NCI-H2196 (cell line): ENCODE measurements around the gene DRD2.

Source experiments
- DNase-seq: peaks from one replicate; lab custom pipeline; 2025; ENCODE audit not compliant: unreplicated experiment; lab: John Stamatoyannopoulos, UW

Gene DRD2

GRCh38 chr11:113447621-113448315 lies 27.4 kb downstream of the DRD2 start:
- DNase-seq, result no peak

DNA sequence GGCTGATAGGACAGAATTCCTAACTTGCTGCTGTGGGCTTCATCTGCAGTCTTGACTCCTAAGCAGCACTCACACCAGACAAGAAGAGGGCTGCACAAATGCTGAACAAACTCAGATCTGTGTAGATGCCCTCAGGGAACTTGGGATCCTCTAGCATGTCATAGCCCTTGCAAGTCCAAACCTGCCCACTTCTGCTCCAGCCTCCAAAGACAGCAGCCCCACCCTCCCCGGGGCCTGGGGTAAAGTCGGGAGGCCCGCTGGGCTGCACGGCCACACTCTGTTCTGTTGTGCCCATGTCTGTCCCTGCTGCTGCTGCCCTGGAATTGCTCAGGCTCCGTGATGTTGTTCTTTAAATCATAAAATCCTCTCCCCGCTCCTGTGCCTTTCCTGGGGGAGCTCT lies 28.3 kb downstream of the DRD2 start:
- no peak for DNase-seq

DNA sequence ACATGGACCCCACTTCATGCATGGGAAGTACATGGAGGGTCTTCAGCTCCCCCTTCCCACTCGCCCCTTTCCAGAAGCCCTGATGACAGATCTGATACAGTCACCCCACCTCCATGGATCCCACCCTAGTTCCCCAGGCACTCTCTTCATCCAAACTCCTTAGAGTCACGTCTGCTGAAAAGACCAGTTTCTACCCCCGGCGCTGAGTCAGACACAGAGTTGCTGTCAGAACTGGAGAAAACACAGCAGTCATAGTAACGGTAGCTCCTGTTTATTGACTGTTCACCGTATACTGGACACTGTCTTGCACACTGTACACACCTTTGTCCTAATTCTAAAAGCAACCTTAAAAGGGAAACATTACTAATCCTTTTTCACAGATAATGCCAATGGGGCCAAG lies 29.1 kb downstream of the DRD2 start:
- no peak for DNase-seq

DNA sequence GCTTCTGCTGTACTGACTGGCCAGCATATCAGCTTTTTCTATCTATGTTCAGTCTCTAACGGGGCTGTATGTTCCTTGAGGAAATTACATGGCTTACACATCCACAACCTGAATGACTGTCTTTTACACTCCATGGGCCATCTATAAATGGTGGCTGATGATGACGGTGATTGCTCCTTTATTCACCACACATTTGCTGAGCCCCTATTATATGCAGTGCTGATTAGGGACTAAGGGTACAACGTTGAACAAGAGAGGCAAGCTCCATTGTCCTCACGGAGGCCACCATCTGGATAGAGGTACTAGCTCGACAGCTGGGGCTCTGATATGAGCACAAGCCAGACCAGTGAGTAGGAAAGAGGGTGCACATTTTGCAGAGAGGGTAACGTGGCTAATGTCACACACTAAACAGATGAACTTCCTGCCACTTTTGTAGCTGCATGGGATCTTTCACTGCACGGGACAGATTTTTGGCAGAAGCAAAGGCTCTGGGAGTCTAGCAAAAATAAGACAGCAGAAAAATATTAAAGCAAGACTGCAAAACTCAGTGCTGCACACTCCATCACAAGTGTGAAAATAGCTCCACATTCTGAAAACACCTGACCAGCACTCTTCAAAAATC lies 30.6 kb downstream of the DRD2 start:
- no peak for DNase-seq

DNA sequence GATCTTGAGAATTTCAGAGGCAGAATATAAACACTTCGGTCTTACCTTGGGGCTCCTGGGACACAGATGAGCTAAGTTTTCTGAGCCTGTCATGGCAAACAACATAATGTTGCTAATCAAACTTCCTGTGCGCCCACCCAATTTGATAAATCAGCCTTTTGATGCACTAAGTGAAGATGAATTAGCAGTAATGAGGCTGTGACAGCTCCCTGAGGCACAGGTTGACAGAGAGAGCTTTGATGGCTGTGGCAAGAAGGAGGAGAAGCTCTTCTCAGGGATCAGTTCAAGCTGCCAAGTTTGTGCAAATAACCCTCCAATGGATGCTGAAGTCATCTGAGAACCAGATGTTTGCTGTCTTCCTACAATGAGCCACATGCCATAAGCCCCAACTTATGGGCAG lies 34.4 kb downstream of the DRD2 start:
- no peak for DNase-seq

DNA sequence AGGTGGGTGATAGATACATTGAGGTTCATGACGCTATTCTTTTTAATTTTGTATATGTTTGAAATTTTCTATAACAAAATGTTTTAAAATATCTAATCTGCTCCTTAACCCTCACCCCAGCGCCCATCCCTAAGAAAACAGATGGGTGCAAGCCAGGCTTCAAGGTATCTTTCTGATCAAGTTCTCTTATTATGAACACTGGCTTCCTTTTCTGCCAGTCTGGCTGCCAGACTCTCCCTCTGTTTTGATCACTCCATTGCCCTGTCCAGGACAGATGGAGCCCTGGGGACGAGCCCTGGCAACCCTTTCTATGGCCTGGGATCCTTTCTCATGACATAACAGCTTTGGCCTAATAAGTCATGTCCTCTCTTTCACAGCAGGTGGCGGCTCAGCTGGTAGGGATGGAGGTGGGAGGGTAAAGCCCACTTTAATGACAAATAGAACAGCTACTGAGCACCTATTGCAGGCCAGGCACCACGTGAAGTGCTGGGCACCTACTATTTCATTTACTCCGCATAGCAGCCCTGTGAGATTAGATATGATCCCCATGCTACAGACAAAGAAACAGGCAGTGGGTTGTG lies 38.4 kb downstream of the DRD2 start:
- DNase-seq, result no peak

DNA sequence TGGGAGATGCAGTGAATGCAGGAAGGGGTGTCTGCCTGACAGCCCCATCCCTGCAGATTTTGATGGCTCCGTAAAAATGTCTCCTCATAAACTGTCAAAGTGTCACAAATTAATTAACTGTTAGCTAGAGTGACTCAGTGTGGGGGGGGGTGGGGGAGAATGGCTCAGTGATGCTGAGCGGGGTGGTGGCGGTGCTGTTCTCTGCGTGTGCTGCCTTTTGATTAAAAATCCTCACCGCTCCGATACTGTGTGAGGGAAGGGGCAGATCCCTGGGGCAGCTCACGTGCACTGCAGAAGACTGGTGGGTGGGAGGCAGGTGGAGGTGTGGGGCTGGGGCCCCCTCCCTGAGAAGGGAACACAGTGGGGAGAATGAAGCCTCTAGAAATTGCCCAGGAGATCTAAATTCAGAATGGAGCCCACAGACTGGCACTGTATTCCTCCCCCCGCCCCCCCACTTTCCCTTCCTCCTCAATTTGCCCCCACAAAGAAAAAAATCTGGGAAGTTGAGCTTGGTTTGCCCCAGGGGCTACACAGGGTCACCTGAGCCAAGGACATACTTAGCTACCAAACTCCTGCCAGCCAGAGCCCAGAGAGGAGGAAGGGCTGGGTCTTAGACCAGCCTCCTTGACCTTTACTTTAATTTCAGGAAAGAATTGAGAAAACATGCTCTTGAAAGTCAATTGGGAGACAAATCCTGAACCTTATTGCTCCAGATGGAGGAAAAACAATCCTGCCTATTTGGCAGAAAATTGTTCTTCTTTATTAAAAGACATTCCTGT lies 39.8 kb downstream of the DRD2 start:
- DNase-seq, result no peak

DNA sequence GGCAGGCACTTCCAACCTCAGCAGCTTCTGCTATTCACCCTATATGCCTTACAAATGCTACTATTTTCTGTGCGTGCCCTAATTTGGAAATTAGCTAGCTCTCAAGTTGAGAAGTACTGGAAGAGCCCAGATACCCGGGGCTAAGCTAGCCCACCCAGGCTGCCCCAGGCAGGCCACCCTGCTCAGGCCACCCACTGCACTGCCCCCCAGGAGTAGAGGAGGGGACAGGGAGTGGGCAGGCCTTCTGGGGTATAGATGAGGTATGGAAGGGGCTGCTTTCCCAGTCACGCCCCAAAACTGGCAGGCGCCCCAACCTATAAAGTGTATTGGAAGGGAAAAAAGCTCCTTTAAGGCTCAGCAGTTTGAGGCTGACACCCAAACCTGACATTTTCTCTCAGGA lies 43.5 kb downstream of the DRD2 start:
- DNase-seq, result no peak

GRCh38 chr11:113426686-113427085 lies 48.5 kb downstream of the DRD2 start:
- no peak for DNase-seq

GRCh38 chr11:113420808-113421207 lies 54.4 kb downstream of the DRD2 start:
- no peak for DNase-seq

DNA sequence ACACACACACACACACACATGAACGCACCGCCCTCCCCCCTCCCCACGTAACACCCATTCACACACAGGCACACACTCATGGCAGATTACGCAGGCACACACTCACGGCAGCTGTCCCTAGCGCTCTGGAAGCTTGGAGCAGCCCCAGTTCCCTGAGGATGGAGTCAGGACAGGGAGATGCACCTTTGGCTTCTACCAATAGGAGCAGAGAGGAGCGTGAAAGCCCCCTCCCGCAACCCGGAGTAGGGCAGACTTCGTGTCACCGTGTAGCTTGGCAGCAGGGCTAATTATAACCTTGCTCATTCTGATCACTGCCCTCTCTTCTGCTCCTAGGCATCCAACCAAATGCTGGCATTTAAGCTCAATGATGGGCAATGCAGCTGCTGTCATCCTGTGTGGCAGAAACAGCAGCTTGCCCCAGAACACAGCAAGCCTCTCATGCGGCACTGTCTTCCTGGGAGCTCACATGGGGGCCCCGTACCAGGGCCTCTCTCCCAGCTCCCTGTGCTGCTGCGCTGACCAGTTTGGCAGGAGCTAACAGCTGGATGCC lies 55.7 kb downstream of the DRD2 start:
- no peak for DNase-seq

- no peak for DNase-seq
Measured at GRCh38 chr11:113417428-113417827, 57.8 kb downstream of the DRD2 start.

GRCh38 chr11:113415343-113415742 lies 59.9 kb downstream of the DRD2 start:
- no peak for DNase-seq

DNA sequence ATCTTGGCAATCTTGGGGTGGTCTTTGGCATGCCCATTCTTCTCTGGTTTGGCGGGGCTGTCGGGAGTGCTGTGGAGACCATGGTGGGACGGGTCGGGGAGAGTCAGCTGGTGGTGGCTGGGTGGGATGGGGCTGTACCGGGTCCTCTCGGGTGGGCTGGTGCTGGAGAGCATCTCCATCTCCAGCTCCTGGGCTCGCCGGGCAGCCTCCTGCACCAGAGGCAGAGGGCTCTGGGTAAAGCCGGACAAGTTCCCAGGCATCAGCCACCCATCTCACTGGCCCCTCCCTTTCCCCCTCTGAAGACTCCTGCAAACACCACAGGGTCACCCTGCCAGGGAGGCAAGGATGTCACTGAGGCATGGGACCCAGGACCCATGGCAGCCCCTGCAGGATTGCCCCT lies 62.5 kb downstream of the DRD2 start:
- DNase-seq, result no peak

- DNase-seq, result no peak
Measured at GRCh38 chr11:113411536-113411935, 63.7 kb downstream of the DRD2 start.

- no peak for DNase-seq
Measured at GRCh38 chr11:113410414-113411135, 64.6 kb downstream of the DRD2 start.

DNA sequence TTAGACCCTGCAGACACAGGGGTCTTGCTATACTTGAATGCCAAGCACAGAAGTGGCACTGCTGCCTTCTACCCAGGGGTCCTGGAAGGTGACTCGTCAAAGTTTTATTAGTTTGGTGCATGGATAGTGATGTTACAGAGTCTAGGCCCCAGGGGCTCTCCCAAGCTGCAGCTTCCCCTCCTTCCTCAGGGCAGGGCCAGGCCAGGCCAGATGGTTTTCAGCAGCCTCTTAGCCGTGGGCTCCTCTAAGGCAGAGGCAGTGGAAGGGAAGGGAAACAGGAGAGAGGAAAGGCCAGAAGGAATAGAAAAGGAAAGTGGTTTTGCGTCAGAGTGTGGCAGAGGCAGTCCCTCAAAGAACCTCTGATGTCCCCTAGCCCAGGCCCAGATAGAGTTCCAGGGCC lies 65.7 kb downstream of the DRD2 start:
- no peak for DNase-seq

- no peak for DNase-seq
Measured at GRCh38 chr11:113408887-113409286, 66.3 kb downstream of the DRD2 start.

GRCh38 chr11:113408206-113408605 lies 67.0 kb downstream of the DRD2 start:
- no peak for DNase-seq

- DNase-seq, result no peak
Measured at GRCh38 chr11:113407163-113407562, 68.0 kb downstream of the DRD2 start.
